ENCODE results near the gene EBF4.

EBF4 gene

GRCh38 chr20:2700913-2701620 is 8.5 kb downstream of the EBF4 start:
- no peak for DNase-seq (ENCODE audit: low read depth)

DNA sequence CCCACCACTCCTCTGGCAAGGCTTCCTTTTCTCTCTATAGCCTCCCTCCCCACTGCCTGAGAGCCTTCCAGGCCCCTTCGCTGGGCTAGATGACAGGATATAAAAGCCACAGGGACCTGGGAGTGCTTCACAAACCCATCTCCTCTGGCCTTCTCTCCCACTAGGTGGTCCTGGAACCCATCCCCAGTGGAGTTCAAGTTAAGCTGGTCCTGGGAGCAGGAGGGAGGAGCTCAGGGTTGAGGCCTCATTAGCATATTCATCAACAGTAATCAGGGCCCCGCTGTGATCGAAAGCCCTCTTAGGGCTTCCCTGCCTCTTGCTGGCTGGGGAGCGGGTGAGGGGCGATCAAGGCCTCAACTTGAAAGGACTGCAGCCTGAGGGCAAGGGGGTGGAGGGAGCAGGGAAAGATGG is 9.1 kb downstream of the EBF4 start:
- DNase-seq (ENCODE audit: low read depth), result no peak

DNA sequence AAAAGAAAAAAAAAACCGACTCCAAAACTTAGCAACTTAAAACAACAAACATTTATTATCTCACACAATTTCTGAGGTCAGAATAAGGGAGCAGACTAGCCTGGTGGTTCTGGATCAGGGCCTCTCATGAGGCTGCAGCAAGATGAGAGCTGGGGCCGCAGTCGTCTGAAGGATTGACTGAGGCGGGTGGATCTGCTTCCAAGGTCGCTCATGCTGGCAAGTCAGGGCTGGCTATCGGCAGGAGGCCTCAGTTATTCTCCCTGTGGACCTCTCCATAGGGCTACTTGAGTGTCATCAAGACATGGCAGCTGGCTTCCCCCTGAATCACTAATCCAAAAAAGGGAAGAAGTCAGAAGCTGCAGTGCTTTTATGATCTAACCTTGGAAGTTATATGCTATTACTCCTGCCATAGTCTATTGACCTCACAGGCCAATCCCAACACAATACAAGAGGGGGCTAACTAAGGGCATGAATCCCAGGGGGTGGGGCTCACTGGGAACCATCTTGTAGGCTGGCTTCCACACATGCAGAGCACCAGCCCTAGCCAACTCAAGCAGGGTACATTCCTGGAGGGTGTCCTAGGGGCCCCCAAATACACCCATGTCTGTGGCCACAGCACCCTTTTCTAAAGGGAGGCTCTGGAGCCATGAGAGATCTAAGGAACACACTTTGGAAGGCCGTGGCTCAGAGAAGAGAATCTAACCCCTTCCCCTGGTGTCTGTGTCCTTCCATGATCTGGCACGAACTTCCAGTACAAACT is 11.3 kb downstream of the EBF4 start:
- DNase-seq (ENCODE audit: low read depth), result no peak

DNA sequence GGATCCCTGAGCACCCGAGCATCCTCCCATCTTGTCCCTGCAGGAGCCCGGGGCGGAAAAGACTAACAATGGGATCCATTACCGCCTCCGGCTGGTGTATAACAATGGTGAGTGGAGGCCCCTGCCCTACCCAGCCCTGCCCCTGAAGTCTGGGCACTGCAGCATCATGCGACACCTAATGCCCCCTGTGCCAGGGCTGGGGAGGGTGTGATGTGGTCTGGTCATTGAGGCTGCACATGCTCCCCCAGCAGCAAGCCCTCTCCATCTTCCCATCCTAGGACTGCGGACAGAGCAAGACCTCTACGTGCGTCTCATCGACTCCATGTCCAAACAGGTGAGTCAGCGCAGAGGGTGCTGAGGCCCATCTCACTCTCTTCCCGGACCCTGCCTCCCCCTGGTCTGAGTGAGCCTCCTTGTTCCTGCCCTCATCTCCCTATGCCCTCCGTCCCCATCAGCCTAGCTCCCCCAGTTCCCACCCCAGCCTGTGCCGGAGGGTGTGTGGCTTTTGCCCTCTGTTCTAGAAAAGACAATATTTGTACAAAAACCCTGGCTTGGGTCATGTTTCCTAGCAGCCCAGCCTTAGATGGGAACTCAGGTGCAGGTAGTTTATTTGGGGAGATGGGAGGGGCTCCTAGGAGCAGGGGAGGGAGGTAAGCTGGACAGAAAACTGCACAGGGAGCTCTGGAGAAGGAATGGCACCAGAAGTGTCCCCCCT is 13.5 kb downstream of the EBF4 start:
- DNase-seq (ENCODE audit: low read depth), result no peak

DNA sequence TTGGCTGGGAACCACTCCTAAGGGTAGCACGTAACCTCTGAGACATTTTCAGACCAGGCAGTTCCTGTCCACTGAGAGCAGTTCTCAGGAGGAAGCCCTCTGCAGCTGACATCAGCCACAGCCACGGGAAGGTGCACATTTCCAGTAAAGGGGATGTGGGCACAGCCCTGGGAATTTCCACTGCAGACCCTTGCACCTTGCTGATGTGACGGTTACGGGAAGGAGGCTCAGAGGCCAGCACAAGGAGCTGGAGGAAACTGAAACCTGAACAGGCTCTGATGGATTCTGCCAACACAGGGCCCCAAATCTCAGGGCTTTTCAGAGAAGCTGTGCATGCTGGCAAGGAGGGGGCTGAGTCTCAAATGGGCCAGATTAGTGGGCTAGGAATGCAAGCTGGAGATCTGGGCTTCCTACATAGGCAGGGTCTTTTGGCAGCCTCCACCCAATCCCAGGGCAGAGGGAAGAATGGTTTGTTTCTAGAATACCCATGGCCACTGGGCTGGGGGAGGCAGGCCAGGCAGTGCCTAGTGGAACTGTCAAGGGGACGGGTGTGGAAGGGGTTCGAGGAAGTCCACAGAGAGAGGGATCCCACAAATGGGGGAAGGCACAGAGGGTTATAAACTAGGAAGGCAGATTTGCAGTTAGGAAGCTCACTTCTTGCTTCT is 14.2 kb downstream of the EBF4 start:
- no peak for DNase-seq (ENCODE audit: low read depth)

DNA sequence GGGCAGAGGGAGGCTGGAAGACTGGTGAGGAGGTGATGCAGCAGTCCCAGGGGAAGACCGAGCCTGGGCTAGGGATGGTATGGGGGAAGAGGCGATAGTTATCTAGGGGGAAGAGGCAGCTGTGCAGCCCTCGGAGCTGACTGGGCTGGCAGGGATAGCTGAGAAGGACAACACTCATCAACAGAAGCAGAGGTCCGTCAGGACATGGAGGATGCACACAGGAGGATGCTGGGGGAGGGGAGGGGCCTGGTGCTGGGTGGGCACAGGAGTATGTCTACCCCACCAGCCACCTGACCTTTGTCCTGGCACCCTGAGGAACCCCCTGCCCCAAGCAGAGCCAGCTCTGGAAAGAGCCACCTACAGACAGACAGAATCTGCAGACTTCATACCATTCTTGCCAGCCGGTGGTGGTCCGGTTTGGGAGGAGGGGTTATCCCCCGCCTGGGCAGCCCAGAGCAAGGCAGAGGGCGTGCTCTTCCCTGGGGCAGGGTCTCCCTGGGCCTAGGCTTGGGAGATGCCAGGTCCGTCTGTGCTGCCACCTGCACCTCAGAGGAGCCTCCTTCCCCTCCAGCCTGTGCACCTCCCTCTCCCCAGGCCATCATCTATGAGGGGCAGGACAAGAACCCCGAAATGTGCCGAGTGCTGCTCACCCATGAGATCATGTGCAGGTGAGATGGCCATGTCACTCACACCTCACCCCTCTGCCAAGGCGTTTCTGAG is 14.9 kb downstream of the EBF4 start:
- no peak for DNase-seq (ENCODE audit: low read depth)

DNA sequence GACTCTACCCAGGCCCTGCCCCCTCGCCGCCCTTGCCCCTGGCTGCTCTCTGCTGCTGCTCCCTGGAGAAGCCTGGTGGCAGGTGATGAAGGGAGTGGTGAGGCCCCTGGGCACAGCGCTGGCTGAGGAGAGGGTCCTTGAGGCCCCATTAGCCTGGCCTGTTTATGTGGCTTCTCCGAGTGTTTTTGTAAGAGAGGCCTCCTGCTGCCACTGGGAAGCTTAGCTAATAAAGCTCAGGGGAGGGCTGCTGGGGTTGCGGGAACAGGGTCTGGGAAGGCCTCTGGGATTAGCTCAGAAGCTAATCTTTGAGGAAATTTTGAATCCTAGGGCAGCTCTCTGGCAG is 15.5 kb downstream of the EBF4 start:
- DNase-seq (ENCODE audit: low read depth), result no peak

DNA sequence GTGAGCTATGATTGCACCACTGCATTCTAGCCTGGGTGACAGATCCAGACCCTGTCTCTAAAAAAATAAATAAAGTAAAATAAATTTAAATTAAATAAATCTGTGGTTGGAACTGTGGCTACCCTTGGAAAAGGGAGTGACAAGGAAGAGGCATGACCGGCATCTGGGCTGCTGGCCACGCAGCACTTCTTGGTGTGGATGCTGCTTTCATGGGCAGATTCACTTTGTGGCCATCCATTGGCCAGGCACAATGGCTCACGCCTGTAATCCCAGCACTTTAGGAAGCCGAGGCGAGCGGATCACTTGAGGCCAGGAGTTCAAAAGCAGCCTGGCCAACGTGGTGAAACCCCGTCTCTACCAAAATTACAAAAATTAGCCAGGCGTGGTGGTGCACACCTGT is 16.1 kb downstream of the EBF4 start:
- DNase-seq (ENCODE audit: low read depth), result no peak

- DNase-seq (ENCODE audit: low read depth), result no peak
These were observed 16.8 kb downstream of the EBF4 start for GRCh38 chr20:2709205-2709981.

GRCh38 chr20:2713285-2713684 is 20.7 kb downstream of the EBF4 start:
- DNase-seq (ENCODE audit: low read depth), result no peak

- no peak for DNase-seq (ENCODE audit: low read depth)
These were observed 36.7 kb downstream of the EBF4 start for GRCh38 chr20:2729251-2729713.

DNA sequence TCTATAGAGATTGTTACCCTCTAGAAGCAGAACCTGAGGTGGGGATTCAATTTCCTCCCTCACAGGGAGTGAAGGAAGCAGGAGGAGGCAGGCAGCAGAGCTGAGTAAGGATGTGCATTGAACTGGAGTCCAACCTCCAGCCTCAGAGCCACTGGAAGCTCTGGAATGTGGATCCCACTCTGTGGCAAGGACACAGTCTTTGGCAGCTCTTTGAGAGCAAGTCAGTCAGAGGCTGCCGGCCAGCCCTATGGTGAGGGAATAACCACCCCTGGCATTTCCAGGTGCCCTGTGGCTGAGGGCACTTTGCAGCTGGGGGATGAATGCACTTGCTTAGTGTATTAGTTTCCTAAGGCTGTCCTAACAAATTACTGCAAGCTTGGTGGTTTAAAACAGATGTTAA is 37.2 kb downstream of the EBF4 start:
- DNase-seq (ENCODE audit: low read depth), result no peak

- no peak for DNase-seq (ENCODE audit: low read depth)
These were observed 42.3 kb downstream of the EBF4 start for GRCh38 chr20:2734899-2735298.

GRCh38 chr20:2736441-2736840 is 43.9 kb downstream of the EBF4 start:
- no peak for DNase-seq (ENCODE audit: low read depth)

- DNase-seq (ENCODE audit: low read depth), result no peak
These were observed 45.9 kb downstream of the EBF4 start for GRCh38 chr20:2738331-2739041.

DNA sequence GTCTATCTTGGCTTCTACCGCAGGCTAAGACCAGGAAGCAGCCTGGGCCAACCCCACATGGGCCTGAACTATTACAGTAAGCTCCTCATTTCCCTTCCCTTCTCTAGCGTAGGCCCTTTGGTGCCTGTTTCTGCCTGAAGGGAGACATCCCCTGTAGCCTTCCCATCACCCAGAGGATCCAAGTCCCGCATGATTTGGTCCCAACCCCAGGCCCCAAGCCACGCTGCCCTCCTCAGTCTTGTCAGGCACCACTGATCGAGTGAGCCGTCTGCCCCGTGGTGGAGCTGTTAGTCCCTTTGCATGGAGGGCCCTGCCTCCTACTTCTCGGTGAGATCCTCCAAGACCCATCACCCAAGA is 46.4 kb downstream of the EBF4 start:
- DNase-seq (ENCODE audit: low read depth), result no peak

GRCh38 chr20:2740702-2741101 is 48.1 kb downstream of the EBF4 start:
- no peak for DNase-seq (ENCODE audit: low read depth)

GRCh38 chr20:2741463-2741862 is 48.9 kb downstream of the EBF4 start:
- DNase-seq (ENCODE audit: low read depth), result no peak

DNA sequence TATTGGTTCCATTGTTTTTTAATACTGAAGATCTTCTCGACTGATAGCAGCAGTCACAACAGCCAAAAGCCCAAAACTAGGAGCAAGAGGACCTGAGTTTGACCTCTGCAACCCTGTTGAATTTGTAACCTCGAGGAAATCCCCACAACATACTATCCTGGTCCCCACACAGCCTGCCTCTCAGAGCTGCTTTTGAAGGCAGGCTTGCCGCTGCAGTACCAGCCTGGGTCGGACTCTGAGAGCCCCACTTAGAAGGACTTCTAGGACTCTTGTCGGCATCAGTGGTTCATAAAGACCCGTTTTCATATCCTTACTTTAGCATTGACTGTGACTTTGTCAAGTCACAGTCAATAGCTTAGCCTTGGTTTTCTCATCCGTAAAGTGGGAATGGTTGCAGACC is 49.3 kb downstream of the EBF4 start:
- no peak for DNase-seq (ENCODE audit: low read depth)

DNA sequence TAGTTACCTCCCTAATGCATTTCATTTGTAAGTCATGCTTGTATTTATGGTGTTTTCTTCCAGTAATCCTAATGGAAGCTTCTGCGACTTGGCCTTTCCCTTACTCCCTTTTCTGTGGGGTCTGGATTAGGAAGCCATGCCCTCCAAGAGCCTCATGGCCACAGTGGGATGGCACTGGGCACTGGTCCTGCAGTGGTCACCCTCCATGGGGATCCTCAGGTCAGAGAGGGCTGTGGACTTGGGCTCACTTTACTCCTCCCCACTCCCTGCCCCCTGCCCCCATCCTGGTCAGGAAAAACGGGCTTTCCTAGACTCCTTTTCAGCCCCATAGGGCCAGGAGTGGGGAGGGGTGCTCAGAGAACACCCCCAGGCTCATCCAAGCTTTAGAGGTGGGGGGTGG is 49.9 kb downstream of the EBF4 start:
- DNase-seq (ENCODE audit: low read depth), result no peak

Data from fibroblast of the conjunctiva (primary cell).